ENCODE measurements around the gene SIL1. TPM values are rescaled to one million over a fixed set of nuclear protein-coding genes. Genes with fewer than 3 reads are reported as not detected.
"Not testable (repeated sequence)": the region's sequence is repeated elsewhere in the genome, so short reads cannot be mapped to it uniquely, and the experiment has no call there.

SIL1 gene
- total RNA-seq, 4 donors from 2014 or later = 28.6 to 48.1 (median 36.5) TPM

DNA sequence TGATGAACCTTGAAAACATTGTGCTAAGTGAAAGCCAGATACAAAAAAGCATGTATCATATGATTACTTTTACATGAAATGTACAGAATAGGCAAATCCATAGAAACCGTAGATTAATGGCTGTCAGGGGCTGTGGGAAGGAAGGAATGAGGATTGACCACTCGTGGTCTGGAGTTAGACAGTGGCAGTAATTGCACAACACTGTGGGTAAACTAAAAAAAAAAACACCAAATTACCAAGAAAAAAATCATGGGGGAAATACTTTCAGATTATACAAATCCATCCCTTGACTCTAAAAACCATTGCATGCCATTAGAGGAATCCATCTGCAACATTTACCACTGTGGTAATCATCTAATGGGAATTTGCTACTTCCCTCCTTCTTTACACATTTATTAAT lies 140.0 kb downstream of the SIL1 start:
- Histone ChIP-seq H3K27me3 (no peaks in the 10 kb centered on the region), H3K36me3 (no peaks in the 10 kb centered on the region), H3K9me3 (no peaks in the 10 kb centered on the region), H3K4me3 (no peak overlapping the region), H3K4me1 (peaks cover 0 to 22% (median 3%) of the 10 kb centered on the region in 3 donors), H3K27ac (no peak overlapping the region)
- TF ChIP-seq CTCF (IDR thresholded peaks at IDR 0.05) = no peak
- TF ChIP-seq POLR2A (IDR thresholded peaks at IDR 0.05) = no peak
- no peak for TF ChIP-seq POLR2AphosphoS5 (IDR thresholded peaks at IDR 0.05)
- no peak for TF ChIP-seq EP300 (IDR thresholded peaks at IDR 0.05)
- ATAC-seq = no peak
- WGBS, 2 donors (ENCODE audit: low coverage in 1 of 2) = 88 to 100% methylated on average over 2 of the region's 2 CpGs

DNA sequence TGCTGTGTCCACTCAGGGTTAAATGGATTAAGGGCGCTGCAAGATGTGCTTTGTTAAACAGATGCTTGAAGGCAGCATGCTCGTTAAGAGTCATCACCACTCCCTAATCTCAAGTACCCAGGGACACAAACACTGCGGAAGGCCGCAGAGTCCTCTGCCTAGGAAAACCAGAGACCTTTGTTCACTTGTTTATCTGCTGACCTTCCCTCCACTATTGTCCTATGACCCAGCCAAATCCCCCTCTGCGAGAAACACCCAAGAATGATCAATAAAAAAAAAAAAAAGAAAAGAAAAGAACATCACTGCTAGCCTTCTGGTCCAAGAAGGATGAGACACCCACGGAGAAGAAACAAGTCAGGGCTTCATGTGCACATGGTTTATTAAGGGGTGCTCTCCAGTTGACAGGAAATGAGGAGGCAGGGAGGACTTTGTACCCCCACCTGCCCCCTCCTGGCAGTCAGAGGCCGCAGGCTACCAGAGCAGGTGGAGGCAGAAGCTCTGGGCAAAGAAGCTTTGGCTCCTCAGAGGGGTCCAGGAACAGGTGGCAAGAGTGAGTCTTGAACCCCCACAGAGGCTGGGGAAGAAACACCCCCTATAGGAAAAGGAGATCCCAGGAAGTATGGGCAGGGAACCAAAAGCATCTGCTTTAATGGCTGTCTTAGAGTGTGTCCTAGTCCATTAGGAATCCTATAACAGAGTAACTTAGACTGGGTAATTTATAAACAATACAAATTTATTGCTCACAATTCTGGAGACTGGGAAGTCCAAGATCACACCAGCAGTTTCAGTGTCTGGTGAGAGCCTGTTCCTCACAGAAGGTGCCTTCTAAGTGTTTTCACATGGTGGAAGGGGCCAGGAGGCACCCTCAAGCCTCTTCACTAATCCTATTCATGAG lies 140.9 kb downstream of the SIL1 start:
- 87 to 100% methylated on average over 1 to 3 of the region's 7 CpGs for WGBS, 2 donors (ENCODE audit: low coverage in 1 of 2)
- not testable (repeated sequence) for H3K4me3 ChIP-seq, H3K27ac ChIP-seq, H3K9me3 ChIP-seq, H3K27me3 ChIP-seq, H3K36me3 ChIP-seq, ATAC-seq
- peaks cover 0 to 16% (median 3%) of the 10 kb centered on the region in 3 donors for H3K4me1 ChIP-seq

DNA sequence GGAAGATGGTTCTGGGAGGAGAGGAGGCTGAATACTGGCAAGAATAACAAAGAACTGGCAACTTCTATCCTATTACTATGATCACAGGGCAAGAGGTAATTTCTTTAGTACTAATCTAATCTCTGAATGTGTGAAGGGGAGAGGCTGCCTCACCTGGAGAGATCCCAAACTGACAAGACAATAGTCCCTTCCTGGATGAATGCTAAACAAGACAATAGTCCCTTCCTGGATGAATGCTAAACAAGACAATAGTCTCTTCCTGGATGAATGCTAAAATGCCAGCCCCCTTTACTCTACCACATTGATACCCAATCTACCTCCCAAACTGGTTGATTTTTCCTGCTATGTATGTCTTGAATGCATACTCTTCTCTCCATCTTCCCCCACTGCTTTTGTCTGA lies 145.2 kb downstream of the SIL1 start:
- ATAC-seq = no peak
- H3K4me3 ChIP-seq = no peak overlapping the region
- no peaks in the 10 kb centered on the region for H3K27me3 ChIP-seq
- H3K27ac ChIP-seq = no peak overlapping the region
- peaks cover 0 to 7% (median 0%) of the 10 kb centered on the region in 3 donors for H3K4me1 ChIP-seq
- no peaks in the 10 kb centered on the region for H3K9me3 ChIP-seq
- peaks cover 0 to 9% of the 10 kb centered on the region in 2 donors for H3K36me3 ChIP-seq
- no peak for TF ChIP-seq POLR2A (IDR thresholded peaks at IDR 0.05)
- no peak for TF ChIP-seq POLR2AphosphoS5 (IDR thresholded peaks at IDR 0.05)
- no peak for TF ChIP-seq EP300 (IDR thresholded peaks at IDR 0.05)
- no peak for TF ChIP-seq CTCF (IDR thresholded peaks at IDR 0.05)

DNA sequence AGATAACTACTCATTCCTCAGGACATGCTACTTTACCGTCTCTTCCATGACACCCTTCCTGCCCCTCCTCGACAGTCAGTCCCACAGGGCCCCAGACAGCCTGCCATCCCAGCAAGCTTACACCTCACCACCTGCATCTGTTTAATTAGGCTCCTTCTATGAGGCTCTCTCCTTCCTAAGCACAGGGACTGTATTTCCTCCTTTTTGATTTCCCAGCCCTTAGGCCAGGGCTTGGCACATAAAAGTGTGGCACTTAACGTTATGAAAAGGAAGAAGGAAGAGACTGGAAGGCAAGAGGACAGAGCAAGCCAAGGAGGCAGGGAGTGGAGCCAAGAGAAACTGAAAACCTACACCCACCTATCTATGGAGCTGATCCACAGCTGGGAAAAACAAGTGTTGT lies 146.8 kb downstream of the SIL1 start:
- Histone ChIP-seq H3K4me3 (no peak overlapping the region), H3K9me3 (no peaks in the 10 kb centered on the region), H3K36me3 (peaks cover 0 to 9% of the 10 kb centered on the region in 2 donors), H3K4me1 (peaks cover 0 to 7% (median 0%) of the 10 kb centered on the region in 3 donors), H3K27me3 (no peaks in the 10 kb centered on the region), H3K27ac (no peak overlapping the region)
- TF ChIP-seq EP300 (IDR thresholded peaks at IDR 0.05) = no peak
- no peak for ATAC-seq
- WGBS, 2 donors (ENCODE audit: low coverage in 1 of 2) = 69 to 84% methylated on average over 2 to 3 of the region's 3 CpGs

DNA sequence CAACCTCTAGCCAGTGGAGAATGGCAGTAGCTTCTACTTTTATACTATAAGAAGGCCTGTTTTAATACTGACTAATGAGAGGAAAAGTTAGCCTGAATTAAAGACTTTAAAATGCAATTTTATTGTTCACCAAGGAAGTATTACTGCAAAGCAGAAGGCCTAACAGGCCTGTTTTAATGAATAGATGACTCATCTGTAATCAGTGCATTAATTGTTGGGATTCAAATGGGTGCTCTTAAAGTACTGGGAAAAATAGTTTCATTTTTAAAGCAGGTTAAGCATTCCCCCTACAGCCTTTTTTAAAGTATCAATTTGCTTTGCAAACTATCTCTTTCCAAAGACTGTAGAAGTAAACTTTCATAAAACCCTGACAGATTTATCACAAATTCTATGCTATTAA lies 147.7 kb downstream of the SIL1 start:
- peaks cover 0 to 9% of the 10 kb centered on the region in 2 donors for H3K36me3 ChIP-seq
- no peak overlapping the region for H3K27ac ChIP-seq
- no peaks in the 10 kb centered on the region for H3K9me3 ChIP-seq
- H3K4me3 ChIP-seq = no peak overlapping the region
- no peaks in the 10 kb centered on the region for H3K27me3 ChIP-seq
- TF ChIP-seq CTCF (IDR thresholded peaks at IDR 0.05) (no peak), POLR2AphosphoS5 (IDR thresholded peaks at IDR 0.05) (no peak), EP300 (IDR thresholded peaks at IDR 0.05) (no peak), POLR2A (IDR thresholded peaks at IDR 0.05) (no peak)
- peaks cover 0 to 7% (median 0%) of the 10 kb centered on the region in 3 donors for H3K4me1 ChIP-seq
- no peak for ATAC-seq

- TF ChIP-seq EP300 (IDR thresholded peaks at IDR 0.05) = no peak
- 40 to 42% methylated on average over 1 of the region's 1 CpG for WGBS, 2 donors (ENCODE audit: low coverage in 1 of 2)
- no peak for ATAC-seq
- no peak overlapping the region for H3K4me3 ChIP-seq
- no peaks in the 10 kb centered on the region for H3K9me3 ChIP-seq
- peaks cover 0 to 9% of the 10 kb centered on the region in 2 donors for H3K36me3 ChIP-seq
- peaks cover 0 to 7% (median 0%) of the 10 kb centered on the region in 3 donors for H3K4me1 ChIP-seq
- H3K27me3 ChIP-seq = no peaks in the 10 kb centered on the region
- no peak overlapping the region for H3K27ac ChIP-seq
Observed at GRCh38 chr5:139049780-139050179, 148.4 kb downstream of the SIL1 start.

Data from gastroesophageal sphincter (tissue), 4 donors.